ENCODE data around the gene AGPAT3.

- TF ChIP-seq CTCF (IDR thresholded peaks at IDR 0.05): no peak
- no peak for TF ChIP-seq POLR2A (IDR thresholded peaks at IDR 0.05)
Observed at GRCh38 chr21:43969115-43969444, 104.1 kb downstream of the AGPAT3 start.

All from esophagus squamous epithelium (tissue), 4 donors.